HG02588 (cell line): ENCODE data around the gene TRAPPC2.
"Not testable (repeated sequence)": the region's sequence is repeated elsewhere in the genome, so short reads cannot be mapped to it uniquely, and the experiment has no call there.

Experiments used
- ATAC-seq: cut with Tn5 transposase; IDR thresholded peaks from one replicate; pipeline ENCODE4 v1.9.1; 2021; ENCODE audit warnings: mild to moderate bottlenecking, moderate library complexity; ENCODE audit not compliant: unreplicated experiment

The TRAPPC2 gene

GRCh38 chrX:13699183-13699826 lies 35.1 kb downstream of the TRAPPC2 start:
- ATAC-seq, result peak; percentile 55

GRCh38 chrX:13698432-13698831 lies 36.0 kb downstream of the TRAPPC2 start:
- no peak for ATAC-seq

GRCh38 chrX:13697976-13698375 lies 36.4 kb downstream of the TRAPPC2 start:
- no peak for ATAC-seq

- ATAC-seq, result peak; percentile 40
Measured at GRCh38 chrX:13697455-13697854, 37.0 kb downstream of the TRAPPC2 start.

- no peak for ATAC-seq
Measured at GRCh38 chrX:13695601-13696115, 38.8 kb downstream of the TRAPPC2 start.

- no peak for ATAC-seq
Measured at GRCh38 chrX:13694983-13695382, 39.4 kb downstream of the TRAPPC2 start.

- ATAC-seq, result no peak
Measured at GRCh38 chrX:13694359-13694758, 40.1 kb downstream of the TRAPPC2 start.

- no peak for ATAC-seq
Measured at GRCh38 chrX:13693341-13693961, 41.0 kb downstream of the TRAPPC2 start.

- no peak for ATAC-seq
Measured at GRCh38 chrX:13692771-13693231, 41.6 kb downstream of the TRAPPC2 start.

GRCh38 chrX:13691841-13692371 lies 42.5 kb downstream of the TRAPPC2 start:
- no peak for ATAC-seq

GRCh38 chrX:13690836-13691235 lies 43.6 kb downstream of the TRAPPC2 start:
- ATAC-seq, result no peak

GRCh38 chrX:13689741-13690211 lies 44.6 kb downstream of the TRAPPC2 start:
- ATAC-seq, result no peak

GRCh38 chrX:13688958-13689740 lies 45.3 kb downstream of the TRAPPC2 start, which contains the start of gene RAB9A:
TSS of gene RAB9A (plus strand) at chrX:13689128. CDS start at chrX:13708747, 19,619 bp downstream.
- peak; percentile 79 for ATAC-seq

GRCh38 chrX:13688384-13688957 lies 45.9 kb downstream of the TRAPPC2 start:
- no peak for ATAC-seq

GRCh38 chrX:13687203-13687602 lies 47.2 kb downstream of the TRAPPC2 start:
- no peak for ATAC-seq

- ATAC-seq, result no peak
Measured at GRCh38 chrX:13685126-13685763, 49.2 kb downstream of the TRAPPC2 start.

- ATAC-seq, result no peak
Measured at GRCh38 chrX:13684361-13684760, 50.1 kb downstream of the TRAPPC2 start.

GRCh38 chrX:13681595-13681994 lies 52.8 kb downstream of the TRAPPC2 start:
- ATAC-seq, result no peak

- ATAC-seq, result not testable (repeated sequence)
Measured at GRCh38 chrX:13679700-13680099, 54.7 kb downstream of the TRAPPC2 start.

- ATAC-seq, result no peak
Measured at GRCh38 chrX:13676885-13677284, 57.5 kb downstream of the TRAPPC2 start.
